GM21360 (cell line): Measurements from ENCODE around the gene ETV4.

Experiments used
- ATAC-seq: cut with Tn5 transposase; IDR thresholded peaks from one replicate; pipeline ENCODE4 v1.9.1; 2021; ENCODE audit warnings: mild to moderate bottlenecking, moderate library complexity; ENCODE audit not compliant: unreplicated experiment

ETV4 gene

DNA sequence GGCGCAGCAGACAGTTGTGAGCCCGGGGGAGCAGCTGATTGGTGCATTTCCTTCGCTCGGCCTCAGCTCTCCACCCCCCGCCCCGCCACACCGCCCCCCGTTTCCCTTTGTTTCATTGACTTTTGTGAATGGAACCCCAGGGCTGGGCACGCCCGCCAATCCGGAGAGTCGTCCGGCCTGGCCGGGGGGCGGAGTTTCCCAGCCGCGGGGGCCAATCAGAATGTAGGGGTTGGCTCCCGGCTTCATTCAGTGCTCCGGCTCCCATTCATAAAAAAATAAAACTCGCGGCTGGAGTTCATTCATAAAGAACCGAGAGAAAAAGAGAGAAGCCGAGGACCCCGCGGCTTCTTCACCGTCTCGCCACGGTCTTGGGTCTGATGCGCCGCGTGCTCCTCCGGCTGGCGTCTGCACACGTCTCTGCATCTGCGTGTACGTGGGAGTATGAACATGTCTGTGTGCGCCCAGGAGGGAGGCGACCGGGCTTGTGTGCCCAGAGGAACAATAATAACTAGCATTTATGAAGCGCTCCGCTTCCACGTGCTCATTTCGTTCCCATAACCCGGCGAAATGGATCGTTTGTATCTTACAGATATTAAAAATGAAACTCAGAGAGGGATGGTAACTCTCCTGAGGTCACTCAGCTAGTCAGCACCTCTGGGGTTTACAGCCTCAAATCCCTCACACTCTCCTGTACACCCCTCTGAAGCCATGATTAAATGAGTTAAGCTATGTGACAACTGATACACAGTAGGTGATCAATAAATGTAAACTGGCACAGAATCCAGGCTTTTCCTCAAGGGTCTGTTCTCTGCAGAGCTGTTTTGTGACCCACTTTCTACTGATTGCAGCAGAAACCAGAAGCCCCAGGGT is at the start of gene ETV4:
Gene ETV4, minus strand, starts transcription at position 22 of the 870 bp plus-strand sequence. CDS start 723 bp downstream, outside the sequence.
- ATAC-seq, result peak; percentile 69

DNA sequence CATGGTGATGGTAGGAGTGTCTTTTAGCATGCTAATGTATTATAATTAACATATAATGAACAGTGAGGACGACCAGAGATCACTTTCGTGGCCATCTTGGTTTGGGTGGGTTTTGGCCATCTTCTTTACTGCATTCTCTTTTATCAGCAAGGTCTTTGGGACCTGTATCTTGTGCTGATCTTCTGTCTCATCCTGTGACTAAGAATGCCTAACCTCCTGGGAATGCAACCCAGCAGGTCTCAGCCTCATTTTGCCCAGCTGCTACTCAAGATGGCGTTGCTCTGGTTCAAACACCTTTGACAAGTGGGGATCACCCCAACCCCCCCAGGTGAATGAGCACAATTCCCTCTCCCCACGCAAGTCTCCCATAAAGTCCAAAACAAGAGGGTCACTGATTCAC is 49.3 kb upstream of the ETV4 start:
- no peak for ATAC-seq

DNA sequence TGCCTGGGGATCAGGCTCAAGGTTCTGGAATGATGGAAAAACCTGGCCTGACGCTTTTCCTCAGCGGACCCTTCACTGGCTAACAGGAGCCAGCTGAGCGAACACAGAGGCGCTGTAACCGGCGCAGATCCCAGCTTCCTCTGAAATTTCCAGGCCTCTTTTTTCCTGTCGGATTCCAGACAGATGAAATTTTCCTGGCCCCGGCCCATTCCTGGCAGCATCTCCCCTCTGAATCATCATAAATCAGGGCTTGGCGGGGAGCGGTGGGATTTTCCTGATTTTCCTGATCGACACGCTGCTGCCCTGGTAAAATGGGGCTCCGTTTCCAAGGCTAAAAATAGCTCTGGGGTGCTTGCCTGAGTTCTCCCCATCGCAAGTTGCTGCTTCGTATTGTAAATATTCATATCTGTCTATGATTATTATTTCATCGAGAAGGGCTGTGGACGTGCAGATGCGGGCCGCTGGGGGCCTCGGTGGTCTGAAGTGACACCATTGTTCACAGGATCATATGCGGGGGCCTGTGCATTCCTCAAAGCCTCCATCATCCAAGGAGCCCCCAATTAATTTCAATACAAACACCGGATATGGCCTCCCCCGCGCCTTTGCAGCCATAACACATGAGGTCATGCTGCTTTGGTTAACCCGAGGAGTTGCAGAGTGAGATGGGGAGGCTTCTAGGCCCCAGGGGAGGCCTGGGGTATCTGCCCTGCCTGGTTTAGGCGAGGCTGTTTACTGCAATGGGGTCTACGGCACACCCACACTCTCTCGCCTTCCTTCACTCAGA is 45.8 kb upstream of the ETV4 start:
- ATAC-seq, result no peak

DNA sequence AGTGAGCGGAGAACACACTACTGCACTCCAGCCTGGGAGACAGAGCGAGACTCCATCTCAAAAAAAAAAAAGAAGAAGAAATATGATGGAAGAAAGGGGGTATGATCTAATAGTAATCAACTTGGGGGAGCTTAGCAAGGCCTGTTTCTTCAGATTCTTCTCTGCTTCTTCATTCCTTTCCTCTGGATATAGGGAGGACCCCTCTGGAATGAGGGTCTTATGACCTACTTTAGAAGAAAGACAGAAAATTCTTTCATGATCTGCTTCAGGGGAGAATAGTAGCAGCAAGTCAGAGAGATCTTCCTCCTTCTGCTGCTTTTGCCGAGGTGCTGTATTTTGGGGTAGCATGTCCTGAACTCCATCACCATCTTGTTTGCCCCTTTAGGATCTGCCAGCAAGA is 44.9 kb upstream of the ETV4 start:
- ATAC-seq, result no peak

DNA sequence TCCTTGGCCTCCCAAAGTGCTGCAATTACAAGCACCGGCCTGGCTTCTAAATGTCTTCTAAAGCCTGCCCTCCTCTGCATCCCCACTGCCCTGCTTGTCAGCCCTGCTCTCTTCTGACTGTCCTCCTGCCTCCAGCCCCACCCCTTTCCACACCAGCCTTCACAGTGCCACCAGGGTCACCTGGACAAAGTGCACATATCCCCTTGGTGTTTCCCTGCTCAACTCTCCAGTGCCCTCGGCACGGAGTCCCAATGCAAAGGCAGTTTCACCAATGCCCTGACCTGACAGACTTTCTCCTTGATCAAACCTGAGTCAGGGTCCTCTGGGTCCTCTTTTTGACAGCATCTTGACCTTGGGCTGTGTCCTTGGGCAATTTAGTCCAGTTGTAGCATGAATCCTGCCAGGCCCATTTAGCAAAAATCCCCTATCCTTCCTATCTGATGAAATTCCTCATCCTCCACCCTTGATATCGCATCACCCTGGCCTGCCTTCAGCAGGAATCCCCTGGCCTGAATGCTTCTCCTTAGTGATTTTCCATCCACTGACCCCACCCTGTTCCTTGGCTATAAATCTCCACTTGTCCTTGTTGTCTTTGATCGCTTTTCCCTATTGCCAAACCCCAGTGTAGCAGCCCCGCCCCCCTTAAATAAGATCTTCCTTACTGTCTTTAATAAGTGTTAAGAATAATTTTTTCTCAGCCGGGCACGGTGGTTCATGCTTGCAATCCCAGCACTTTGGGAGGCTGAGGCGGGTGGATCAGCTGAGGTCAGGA is 42.7 kb upstream of the ETV4 start:
- ATAC-seq, result no peak

DNA sequence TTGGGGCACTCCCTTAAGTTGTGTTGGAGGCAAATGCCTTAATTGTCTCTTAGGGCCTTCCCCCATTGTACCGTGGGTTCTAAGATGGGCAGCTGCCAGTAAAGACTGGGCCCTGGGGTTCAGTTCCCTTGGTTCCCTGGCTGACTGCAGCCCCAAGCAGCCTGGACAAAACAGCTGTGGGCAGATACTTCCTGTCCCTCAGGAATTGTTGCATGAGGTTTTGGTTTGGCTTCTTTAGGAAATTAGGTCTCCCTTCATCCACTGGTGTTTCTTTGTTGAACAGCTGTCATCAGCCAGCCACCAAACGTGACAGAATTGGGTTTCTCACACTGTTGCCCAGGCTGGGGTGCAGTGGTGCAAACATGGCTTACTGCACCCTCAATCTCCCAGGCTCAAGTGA is 42.0 kb upstream of the ETV4 start:
- no peak for ATAC-seq

DNA sequence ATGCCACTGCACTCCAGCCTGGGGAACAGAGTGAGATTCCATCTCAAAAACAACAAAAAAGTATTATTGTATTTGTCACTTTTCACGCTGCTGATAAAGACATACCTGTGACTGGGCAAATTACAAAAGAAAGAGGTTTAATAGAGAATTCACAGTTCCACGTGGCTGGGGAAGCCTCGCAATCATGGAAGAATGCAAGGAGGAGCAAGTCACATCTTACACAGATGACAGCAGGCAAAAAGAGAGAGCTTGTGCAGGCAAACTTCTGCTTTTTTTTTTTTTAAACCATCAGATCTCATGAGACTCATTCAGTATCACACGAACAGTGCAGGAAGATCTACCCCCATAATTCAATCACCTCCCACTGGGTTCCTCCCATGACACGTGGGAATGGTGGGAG is 41.5 kb upstream of the ETV4 start:
- no peak for ATAC-seq

DNA sequence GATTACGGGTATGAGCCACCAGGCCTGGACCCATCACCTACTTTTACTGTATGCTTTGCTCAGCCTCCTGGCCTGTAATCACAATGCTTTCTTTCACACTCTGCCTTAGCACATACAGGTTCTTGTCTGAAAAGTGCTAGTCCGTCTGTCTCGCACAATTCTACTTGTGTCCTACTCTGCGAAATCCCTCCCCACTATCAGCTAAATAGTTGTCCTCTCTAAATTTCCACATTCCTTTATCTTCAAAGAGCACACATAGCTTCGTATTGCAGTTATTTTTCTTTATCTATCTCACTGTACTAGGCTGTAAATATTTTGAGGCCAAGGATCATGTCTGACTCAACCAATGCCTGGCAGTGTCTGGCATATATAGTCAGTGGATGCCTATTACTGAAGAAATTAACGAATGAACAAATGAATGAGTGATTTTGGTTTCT is 38.5 kb upstream of the ETV4 start:
- no peak for ATAC-seq

DNA sequence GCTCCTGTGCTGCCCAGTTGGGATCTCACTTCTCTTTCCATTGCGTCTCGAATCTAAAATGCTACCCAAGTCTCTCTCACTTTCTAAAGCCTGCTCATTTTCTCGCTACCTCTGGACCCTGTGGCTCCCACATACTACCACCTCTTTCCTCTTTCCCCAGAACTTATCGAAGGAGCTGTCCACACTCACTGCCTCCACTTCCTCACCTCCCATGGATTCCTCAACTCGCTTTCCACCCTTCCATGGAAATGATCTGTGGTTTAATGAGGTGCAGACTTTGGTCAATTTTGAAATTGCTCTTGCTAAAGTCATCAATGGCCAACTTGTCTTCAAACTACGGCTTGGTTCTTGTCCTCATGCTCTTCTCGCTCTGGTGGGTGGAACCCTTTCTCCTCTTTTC is 37.2 kb upstream of the ETV4 start:
- no peak for ATAC-seq

DNA sequence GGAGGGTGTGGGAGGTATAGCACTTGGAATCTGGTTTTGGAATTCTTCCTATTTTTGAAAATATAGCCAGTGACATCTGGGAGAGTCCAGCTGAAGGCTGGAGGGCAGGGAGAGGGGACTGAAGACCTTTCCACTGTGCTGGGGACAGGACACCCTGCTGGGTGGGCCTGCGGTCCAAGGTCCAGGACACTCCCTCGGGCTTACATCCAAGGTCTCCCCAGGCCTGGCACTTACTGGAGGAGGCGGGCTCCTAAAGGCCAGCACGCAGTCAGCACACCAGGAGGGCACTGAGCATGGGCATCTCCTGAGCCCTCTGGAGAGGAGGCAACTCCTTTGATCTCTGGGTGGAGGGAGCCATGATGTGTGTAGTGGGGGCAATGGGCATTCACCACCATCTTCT is 35.5 kb upstream of the ETV4 start:
- no peak for ATAC-seq

DNA sequence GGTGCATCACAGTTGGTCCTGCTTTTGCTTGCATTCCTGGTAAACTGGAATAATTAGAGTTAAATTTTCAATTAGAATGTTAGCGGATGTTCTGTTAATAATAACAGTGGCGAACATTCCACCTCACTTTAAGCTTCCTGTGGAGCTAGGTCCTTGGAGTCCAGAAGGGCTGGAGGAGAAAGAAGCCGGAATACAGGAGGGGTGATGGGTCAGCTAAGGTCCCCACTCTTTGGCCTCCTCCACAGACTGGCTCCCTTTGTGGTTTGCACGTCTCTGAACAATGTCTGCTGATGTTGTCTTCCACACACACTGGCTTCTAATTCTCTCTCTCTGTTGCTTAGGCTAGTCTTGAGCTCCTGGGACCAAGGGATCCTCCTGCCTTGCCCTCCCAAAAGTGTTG is 35.0 kb upstream of the ETV4 start:
- no peak for ATAC-seq

DNA sequence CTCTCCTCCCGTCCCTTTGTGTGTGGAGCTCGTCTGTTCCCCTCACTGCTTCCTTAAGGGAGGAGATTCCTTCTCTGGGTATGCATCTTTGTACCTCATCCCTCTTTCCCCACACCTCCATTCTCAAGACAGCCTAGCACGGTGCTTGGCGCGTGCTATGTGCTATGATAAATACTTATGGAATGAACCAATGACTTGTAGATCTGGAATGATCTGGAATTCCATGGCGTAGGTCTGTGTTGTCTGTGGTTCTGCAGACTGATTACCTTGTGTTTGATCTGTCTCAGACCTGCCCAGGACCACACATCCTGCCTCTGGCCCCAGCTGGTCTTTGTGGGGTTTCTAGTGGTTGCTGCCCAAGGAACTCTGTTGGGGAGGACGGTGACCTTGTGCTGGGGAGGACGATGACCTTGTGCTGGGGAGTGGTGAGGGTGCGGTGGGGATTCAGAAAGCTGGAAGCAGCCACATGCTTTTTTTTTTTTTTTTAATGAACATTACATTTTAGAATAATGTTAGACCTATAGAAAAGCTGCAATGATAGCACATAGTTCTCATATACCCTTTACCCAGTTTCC is 33.5 kb upstream of the ETV4 start:
- no peak for ATAC-seq

DNA sequence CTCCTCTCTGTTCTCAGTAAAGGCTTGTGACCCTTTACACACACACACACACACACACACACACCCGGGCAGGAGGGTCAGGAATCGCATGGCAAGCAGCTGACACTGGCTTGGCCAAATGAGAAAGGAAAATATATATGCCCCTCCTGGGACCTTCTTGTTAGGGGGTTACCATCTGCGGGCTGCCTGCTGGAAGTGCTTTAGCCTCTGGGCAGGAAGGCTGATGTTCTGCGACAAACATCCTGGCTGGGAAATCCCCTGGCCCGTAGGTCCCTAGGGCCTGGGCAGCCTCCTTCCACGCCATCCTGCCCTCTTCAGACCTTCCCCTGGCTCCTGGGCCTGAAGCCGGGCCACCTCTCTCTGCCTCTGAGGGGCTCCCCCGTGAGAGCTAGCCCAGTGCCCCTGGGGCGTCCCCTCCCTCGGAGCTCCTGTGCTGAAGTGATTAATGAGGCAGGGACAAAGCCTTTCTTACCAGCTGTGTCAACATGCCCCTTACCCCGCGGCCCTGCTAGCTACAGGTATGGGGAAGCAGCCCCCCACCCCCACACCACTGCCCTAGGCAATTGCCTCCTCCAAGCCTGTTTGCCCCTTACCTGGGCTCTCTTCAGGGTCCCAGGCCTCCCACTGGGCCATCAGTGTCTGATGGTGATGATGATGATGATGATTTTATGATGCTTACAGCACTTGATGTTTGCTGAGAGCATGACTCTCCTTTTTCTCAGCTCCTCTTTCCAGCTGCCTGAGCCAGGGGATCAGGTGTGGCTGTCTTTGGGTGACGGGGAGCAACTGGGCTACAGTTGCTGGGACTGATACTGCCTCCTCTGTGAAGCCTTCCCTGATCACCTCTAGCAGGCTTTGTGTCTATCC is 32.8 kb upstream of the ETV4 start:
- peak; percentile 55 for ATAC-seq

DNA sequence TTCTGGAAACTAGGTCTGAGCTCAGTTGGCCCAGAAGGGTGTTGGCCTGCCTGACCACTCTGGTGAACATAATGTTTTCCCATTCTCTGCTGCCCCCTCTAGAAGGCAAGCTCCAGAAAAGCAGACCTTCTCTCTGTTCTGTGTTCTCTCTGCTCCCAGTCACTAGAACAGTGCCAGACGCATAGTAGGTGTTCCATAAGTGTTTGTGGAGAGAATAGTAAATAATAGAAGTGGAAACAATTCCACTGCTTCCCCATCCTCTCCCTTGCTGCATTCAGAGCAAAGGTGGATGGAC is 32.2 kb upstream of the ETV4 start:
- ATAC-seq, result no peak

DNA sequence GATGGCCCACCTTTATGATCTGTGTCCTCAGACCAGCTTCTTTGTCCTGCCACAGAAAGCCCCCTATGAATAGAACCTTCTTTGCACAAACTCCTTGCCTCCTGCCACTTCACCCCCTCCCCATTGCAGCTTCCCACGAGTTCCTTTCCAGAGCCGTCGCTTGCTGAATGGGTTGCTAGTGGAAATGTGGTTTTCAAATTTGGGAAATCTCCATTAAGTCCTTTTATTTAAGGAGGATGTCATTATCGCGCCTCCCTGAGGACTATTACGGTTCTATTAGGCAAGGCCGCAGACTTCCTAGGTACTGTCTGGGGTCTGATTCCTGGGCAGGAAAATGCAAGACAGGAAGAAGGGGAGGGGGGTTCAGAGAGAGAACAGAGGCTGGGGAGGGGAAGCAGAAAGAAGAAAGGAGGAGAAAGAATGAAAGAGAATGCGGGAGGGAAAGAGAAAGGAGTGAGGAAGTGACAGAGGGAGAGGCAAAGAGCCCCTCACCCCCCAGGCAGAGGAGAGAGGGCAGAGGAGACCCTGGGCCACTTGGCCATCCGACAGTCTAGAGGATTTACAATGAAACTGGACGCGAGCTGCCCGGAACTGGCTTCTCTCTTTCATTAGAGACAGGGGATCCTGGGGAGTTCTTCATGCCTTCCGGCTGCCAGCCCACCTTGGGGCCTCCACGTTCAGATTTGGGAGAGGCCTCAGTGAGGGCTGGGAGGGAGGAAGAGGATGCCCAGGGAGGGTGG is 31.7 kb upstream of the ETV4 start:
- ATAC-seq, result no peak

DNA sequence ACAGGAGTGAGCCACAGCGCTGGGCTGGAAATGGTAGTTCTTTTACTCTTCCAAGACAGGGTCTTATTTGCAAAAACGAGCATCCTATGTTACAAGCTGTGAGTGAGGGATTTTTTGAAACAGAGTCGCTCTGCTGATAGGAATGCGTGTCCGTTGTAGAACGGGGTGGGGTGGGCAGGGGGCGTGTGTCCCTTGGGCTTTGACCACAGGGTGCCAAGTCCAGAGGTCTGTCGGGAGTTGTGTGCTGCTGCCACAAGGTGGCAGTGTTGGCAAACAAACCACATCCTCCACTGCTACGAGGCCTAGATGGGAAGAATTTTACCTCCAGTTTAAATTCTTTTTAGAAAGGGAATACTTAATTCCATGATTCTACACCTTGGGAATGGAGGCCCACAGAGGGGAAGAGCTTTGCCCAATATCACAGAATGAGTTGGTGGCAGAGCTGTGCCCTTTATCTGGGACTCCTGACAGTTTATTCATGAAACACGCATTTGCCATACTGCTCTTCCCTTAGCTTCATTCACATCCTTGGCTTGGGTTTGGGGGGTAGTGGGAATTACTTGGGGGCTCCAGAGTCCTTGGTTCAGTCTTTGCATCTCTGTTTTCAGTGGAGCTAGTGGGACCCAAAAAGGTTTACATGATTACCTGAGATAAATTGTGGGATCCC is 30.6 kb upstream of the ETV4 start:
- no peak for ATAC-seq

DNA sequence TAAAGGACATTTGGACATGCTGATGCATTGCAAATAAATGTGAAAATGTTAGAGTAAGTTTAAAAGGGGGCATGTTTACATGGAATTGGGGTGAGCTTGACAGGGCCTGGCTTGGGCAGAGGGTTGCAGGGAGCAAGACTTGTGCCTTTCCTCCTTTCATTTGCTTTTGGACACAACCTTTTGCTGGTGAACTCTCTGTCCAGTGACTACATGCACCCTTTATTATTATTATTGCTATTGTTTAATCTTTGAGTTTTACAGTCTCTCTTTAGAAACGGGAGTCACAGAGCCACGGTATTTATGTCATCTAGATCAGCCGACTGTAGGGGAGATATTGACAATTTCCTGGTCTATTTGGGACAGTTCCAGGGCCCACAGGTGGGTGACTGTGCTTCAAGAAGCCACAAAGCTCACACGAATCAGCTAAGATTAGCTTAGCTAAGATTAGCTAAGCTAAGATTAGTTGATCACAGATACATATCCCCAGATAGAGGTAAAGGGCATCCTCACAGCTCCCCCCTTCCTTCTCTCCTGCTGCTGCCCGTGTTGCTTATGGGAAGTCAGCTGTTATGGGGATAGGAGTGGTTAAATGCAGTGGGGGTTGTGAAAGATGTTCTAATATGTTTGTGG is 28.9 kb upstream of the ETV4 start:
- ATAC-seq, result no peak

DNA sequence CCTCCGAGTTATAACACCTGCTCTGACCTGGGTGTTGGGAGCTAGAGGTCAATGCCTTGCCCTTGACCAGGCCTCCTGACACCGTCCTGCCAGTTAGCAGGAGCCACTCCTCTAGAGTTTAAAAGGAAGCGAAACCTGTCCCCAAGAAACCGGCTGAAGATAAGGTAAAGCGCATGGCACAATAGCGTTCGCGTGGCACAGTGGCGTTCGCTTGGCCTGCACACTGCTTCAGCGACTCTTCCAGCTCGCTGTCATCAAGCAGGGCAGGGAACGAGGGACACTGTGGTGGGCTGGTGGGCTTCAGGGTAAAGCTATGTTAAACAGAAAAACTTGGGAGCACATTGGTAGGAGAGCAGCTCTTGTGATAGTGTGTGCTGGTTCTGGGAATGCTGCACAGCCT is 28.2 kb upstream of the ETV4 start:
- ATAC-seq, result no peak
